Neural progenitor cell (in vitro differentiated cells): ENCODE results near the gene DDX10. TPM values are rescaled to one million over a fixed set of nuclear protein-coding genes. Genes with fewer than 3 reads are reported as not detected.

Source experiments
- DNase-seq: peaks from one replicate; pipeline ENCODE4 v3.0.0-alpha.2; 2016; ENCODE audit warnings: low spot score
- H2AFZ ChIP-seq: fragments of 200-600 bp; sonication (generic); replicated peaks from 2 replicates; pipeline ENCODE4 v1.6.1; 2016; ENCODE audit warnings: antibody characterized with exemption
- H3F3A ChIP-seq: fragments of 200-600 bp; sonication (generic); 2 replicates; pipeline ENCODE4 v1.6.1; 2016; ENCODE audit warnings: antibody characterized with exemption, low read depth
- H3K27ac ChIP-seq: fragments of 200-600 bp; sonication (generic); 2 replicates; pipeline ENCODE4 v1.5.1; 2016; ENCODE audit warnings: mild to moderate bottlenecking
- H3K27me3 ChIP-seq: fragments of 200-600 bp; sonication (generic); 2 replicates; pipeline ENCODE4 v1.6.1; 2016; ENCODE audit warnings: mild to moderate bottlenecking, moderate library complexity
- H3K36me3 ChIP-seq: fragments of 200-600 bp; sonication (generic); 2 replicates; pipeline ENCODE4 v1.5.1; 2016
- H3K4me1 ChIP-seq: fragments of 200-600 bp; sonication (generic); 2 replicates; pipeline ENCODE4 v1.6.1; 2016; ENCODE audit warnings: mixed run types
- H3K4me2 ChIP-seq: fragments of 200-600 bp; sonication (generic); 2 replicates; pipeline ENCODE4 v1.6.1; 2016
- H3K4me3 ChIP-seq: fragments of 200-600 bp; sonication (generic); 2 replicates; pipeline ENCODE4 v1.5.1; 2016
- H3K79me2 ChIP-seq: fragments of 200-600 bp; sonication (generic); 2 replicates; pipeline ENCODE4 v1.6.1; 2016; ENCODE audit warnings: low read depth
- H3K9ac ChIP-seq: fragments of 200-600 bp; sonication (generic); 2 replicates; pipeline ENCODE4 v1.6.1; 2016
- H3K9me3 ChIP-seq: fragments of 200-600 bp; sonication (generic); 2 replicates; pipeline ENCODE4 v1.5.1; 2016; ENCODE audit warnings: low read depth
- H4K20me1 ChIP-seq: fragments of 200-600 bp; sonication (generic); 2 replicates; pipeline ENCODE4 v1.6.1; 2016; ENCODE audit warnings: low read depth
- H3K27ac Mint-ChIP-seq: 3 replicates; pipeline ENCODE4 v1.8.0; 2021; ENCODE audit warnings: mixed read lengths
- H3K27me3 Mint-ChIP-seq: 2 replicates; pipeline ENCODE4 v1.8.0; 2022; ENCODE audit warnings: low read depth, mild to moderate bottlenecking, inconsistent platforms, moderate library complexity, mixed read lengths; ENCODE audit not compliant: insufficient read depth
- H3K36me3 Mint-ChIP-seq: 3 replicates; pipeline ENCODE4 v1.8.0; 2021; ENCODE audit warnings: mixed read lengths
- H3K4me1 Mint-ChIP-seq: 3 replicates; pipeline ENCODE4 v1.8.0; 2021; ENCODE audit warnings: mixed read lengths
- H3K4me3 Mint-ChIP-seq: 3 replicates; pipeline ENCODE4 v1.8.0; 2021; ENCODE audit warnings: mild to moderate bottlenecking, moderate library complexity, mixed read lengths
- H3K9me3 Mint-ChIP-seq: 3 replicates; pipeline ENCODE4 v1.8.0; 2020; ENCODE audit warnings: mixed read lengths
- CTCF ChIP-seq: fragments of 200-600 bp; sonication (generic); IDR thresholded peaks from 2 replicates; pipeline ENCODE4 v1.5.1; 2017; ENCODE audit warnings: antibody characterized with exemption, mild to moderate bottlenecking
- EZH2 ChIP-seq: fragments of 200-600 bp; sonication (generic); IDR thresholded peaks from 2 replicates; pipeline ENCODE4 v1.6.1; 2017; ENCODE audit warnings: antibody characterized with exemption, mild to moderate bottlenecking, moderate library complexity
- EZH2phosphoT487 ChIP-seq: fragments of 200-600 bp; sonication (generic); IDR thresholded peaks from 2 replicates; pipeline ENCODE4 v1.6.1; 2017; ENCODE audit warnings: antibody characterized with exemption
- total RNA-seq: library from RNA; depleted of rRNA; stranded (reverse); fragments of >200 nt; gene quantifications from 2 replicates; pipeline ENCODE4 v1.2.3, GENCODE V29; 2015; ENCODE audit warnings: low replicate concordance

The DDX10 gene
- total RNA-seq: 31.0 and 34.1 TPM in 2 replicates

DNA sequence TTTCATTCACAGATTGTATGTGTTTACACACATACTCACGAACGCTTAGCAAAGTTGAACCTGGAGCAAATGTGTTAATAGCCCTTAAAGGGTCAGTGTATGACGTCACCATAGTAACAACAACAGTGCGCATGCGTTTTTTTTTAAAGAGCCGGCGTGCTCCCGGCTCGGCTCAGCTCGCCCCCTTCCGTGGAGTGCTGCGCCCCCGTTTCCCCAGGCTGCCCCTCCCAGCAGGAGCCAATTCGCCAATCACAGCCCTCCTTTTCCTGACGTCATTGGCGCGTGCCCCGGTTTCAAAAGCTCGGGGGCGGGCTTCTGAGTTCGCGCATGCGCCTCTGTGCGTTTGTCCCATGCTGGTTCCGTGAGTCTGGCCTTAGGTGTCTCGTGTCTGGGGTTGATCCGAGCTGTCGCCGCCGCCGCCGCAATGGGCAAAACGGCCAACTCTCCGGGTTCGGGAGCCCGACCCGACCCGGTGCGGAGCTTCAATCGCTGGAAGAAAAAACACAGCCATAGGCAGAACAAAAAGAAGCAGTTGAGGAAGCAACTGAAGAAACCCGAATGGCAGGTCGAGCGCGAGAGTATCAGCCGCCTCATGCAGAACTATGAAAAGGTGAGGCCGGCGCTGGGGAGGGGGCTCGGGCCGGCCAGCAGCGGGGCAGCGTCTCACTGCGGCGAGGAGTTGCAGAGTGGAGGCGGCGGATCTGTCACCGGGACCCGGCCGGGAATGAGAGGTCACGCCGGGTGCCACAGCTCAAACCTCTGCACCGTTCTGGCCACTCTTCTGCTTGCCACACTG is at the start of gene DDX10:
DDX10 (plus strand) TSS at position 340 of the 796 bp plus-strand sequence; CDS start at position 425, 85 bp downstream.
- H3K27me3 ChIP-seq: no peaks in the 10 kb centered on the region
- H3K79me2 ChIP-seq: peaks cover 48% of the 10 kb centered on the region
- H3K9me3 ChIP-seq: no peaks in the 10 kb centered on the region
- Mint-ChIP-seq H3K36me3 (peaks cover 15% of the 10 kb centered on the region), H3K4me3 (peak within 1 kb of the TSS; percentile 99), H3K4me1 (peaks cover 23% of the 10 kb centered on the region), H3K9me3 (no peaks in the 10 kb centered on the region), H3K27me3 (no peaks in the 10 kb centered on the region), H3K27ac (peak within 1 kb of the TSS; percentile 96)
- no peaks in the 10 kb centered on the region for H4K20me1 ChIP-seq
- TF ChIP-seq CTCF (peak; percentile 31), EZH2 (no peak)
- DNase-seq: peak; percentile 98
- peaks cover 4% of the 10 kb centered on the region for H3K4me1 ChIP-seq
- H3F3A ChIP-seq: no peaks in the 10 kb centered on the region
- peak within 1 kb of the TSS; percentile 34 for H3K9ac ChIP-seq
- no peaks in the 10 kb centered on the region for H3K36me3 ChIP-seq
- peak within 1 kb of the TSS; percentile 83 for H3K4me2 ChIP-seq
- peak within 1 kb of the TSS; percentile 72 for H3K4me3 ChIP-seq
- no peak within 1 kb of the TSS for H3K27ac ChIP-seq
- peak within 1 kb of the TSS; percentile 95 for H2AFZ ChIP-seq

GRCh38 chr11:108616549-108616948 is 48.3 kb upstream of the DDX10 start:
- no peaks in the 10 kb centered on the region for H4K20me1 ChIP-seq
- Mint-ChIP-seq H3K9me3 (no peaks in the 10 kb centered on the region), H3K27ac (no peak overlapping the region), H3K4me3 (no peak overlapping the region), H3K27me3 (no peaks in the 10 kb centered on the region), H3K4me1 (peaks cover 5% of the 10 kb centered on the region), H3K36me3 (no peaks in the 10 kb centered on the region)
- no peaks in the 10 kb centered on the region for H3K27me3 ChIP-seq
- H3K36me3 ChIP-seq: no peaks in the 10 kb centered on the region
- no peaks in the 10 kb centered on the region for H3K4me1 ChIP-seq
- H3F3A ChIP-seq: no peaks in the 10 kb centered on the region
- H2AFZ ChIP-seq: peak overlapping the region; percentile 73
- TF ChIP-seq CTCF: no peak
- TF ChIP-seq EZH2phosphoT487: no peak
- no peak for TF ChIP-seq EZH2
- no peak overlapping the region for H3K9ac ChIP-seq
- H3K4me2 ChIP-seq: no peak overlapping the region
- H3K79me2 ChIP-seq: no peaks in the 10 kb centered on the region
- no peaks in the 10 kb centered on the region for H3K9me3 ChIP-seq
- H3K27ac ChIP-seq: no peak overlapping the region
- no peak overlapping the region for H3K4me3 ChIP-seq
- DNase-seq: no peak

GRCh38 chr11:108617055-108617454 is 47.8 kb upstream of the DDX10 start:
- Histone ChIP-seq H3K36me3 (no peaks in the 10 kb centered on the region), H3K27me3 (no peaks in the 10 kb centered on the region), H3K4me3 (no peak overlapping the region), H3K27ac (no peak overlapping the region), H3K9me3 (no peaks in the 10 kb centered on the region), H2AFZ (peak overlapping the region; percentile 73), H3K79me2 (no peaks in the 10 kb centered on the region), H3F3A (no peaks in the 10 kb centered on the region), H4K20me1 (no peaks in the 10 kb centered on the region), H3K9ac (no peak overlapping the region), H3K4me2 (no peak overlapping the region), H3K4me1 (no peaks in the 10 kb centered on the region)
- H3K27me3 Mint-ChIP-seq: no peaks in the 10 kb centered on the region
- no peak overlapping the region for H3K4me3 Mint-ChIP-seq
- H3K27ac Mint-ChIP-seq: no peak overlapping the region
- peaks cover 5% of the 10 kb centered on the region for H3K4me1 Mint-ChIP-seq
- no peaks in the 10 kb centered on the region for H3K36me3 Mint-ChIP-seq
- DNase-seq: no peak
- no peaks in the 10 kb centered on the region for H3K9me3 Mint-ChIP-seq
- TF ChIP-seq CTCF (no peak), EZH2phosphoT487 (no peak)
